ENCODE results near the gene TRAPPC14.
"Not testable (repeated sequence)": the region's sequence is repeated elsewhere in the genome, so short reads cannot be mapped to it uniquely, and the experiment has no call there.

Gene TRAPPC14

GRCh38 chr7:100158229-100159098 is at the start of gene TRAPPC14:
TSS of gene TRAPPC14 (minus strand) at chr7:100158723. CDS start at chr7:100158499, 224 bp downstream.
- DNase-seq (ENCODE audit: low read depth in 3 of 3, low spot score in 1 of 3): peak; percentile 62 to 93 (median 74)

- DNase-seq (ENCODE audit: low read depth in 3 of 3, low spot score in 1 of 3): no peak
These were observed 45.9 kb upstream of the TRAPPC14 start for GRCh38 chr7:100204454-100204853.

- no peak for DNase-seq (ENCODE audit: low read depth in 3 of 3, low spot score in 1 of 3)
These were observed 42.2 kb upstream of the TRAPPC14 start for GRCh38 chr7:100200693-100201092.

- no peak for DNase-seq (ENCODE audit: low read depth in 3 of 3, low spot score in 1 of 3)
These were observed 39.7 kb upstream of the TRAPPC14 start for GRCh38 chr7:100198266-100198665.

- not testable (repeated sequence) for DNase-seq (ENCODE audit: low read depth in 3 of 3, low spot score in 1 of 3)
These were observed 37.4 kb upstream of the TRAPPC14 start for GRCh38 chr7:100195901-100196322.

GRCh38 chr7:100195222-100195621 is 36.7 kb upstream of the TRAPPC14 start:
- no peak for DNase-seq (ENCODE audit: low read depth in 3 of 3, low spot score in 1 of 3)

- no peak for DNase-seq (ENCODE audit: low read depth in 3 of 3, low spot score in 1 of 3)
These were observed 34.4 kb upstream of the TRAPPC14 start for GRCh38 chr7:100192969-100193368.

GRCh38 chr7:100192281-100192862 is 33.8 kb upstream of the TRAPPC14 start:
- not testable (repeated sequence) for DNase-seq (ENCODE audit: low read depth in 3 of 3, low spot score in 1 of 3)

- no peak for DNase-seq (ENCODE audit: low read depth in 3 of 3, low spot score in 1 of 3)
These were observed 33.3 kb upstream of the TRAPPC14 start for GRCh38 chr7:100191775-100192174.

GRCh38 chr7:100190048-100190711 is 31.7 kb upstream of the TRAPPC14 start:
- DNase-seq (ENCODE audit: low read depth in 3 of 3, low spot score in 1 of 3): no peak

- no peak for DNase-seq (ENCODE audit: low read depth in 3 of 3, low spot score in 1 of 3)
These were observed 30.5 kb upstream of the TRAPPC14 start for GRCh38 chr7:100189061-100189460.

GRCh38 chr7:100185726-100186125 is 27.2 kb upstream of the TRAPPC14 start:
- no peak for DNase-seq (ENCODE audit: low read depth in 3 of 3, low spot score in 1 of 3)

GRCh38 chr7:100183090-100183489 is 24.6 kb upstream of the TRAPPC14 start:
- DNase-seq (ENCODE audit: low read depth in 3 of 3, low spot score in 1 of 3): not testable (repeated sequence)

GRCh38 chr7:100182616-100183015 is 24.1 kb upstream of the TRAPPC14 start:
- DNase-seq (ENCODE audit: low read depth in 3 of 3, low spot score in 1 of 3): not testable (repeated sequence)

- DNase-seq (ENCODE audit: low read depth in 3 of 3, low spot score in 1 of 3): not testable (repeated sequence)
These were observed 21.6 kb upstream of the TRAPPC14 start for GRCh38 chr7:100180084-100180483.

GRCh38 chr7:100177045-100178001 is 18.8 kb upstream of the TRAPPC14 start, which contains the start of the genes GPC2 and STAG3:
TSS of gene GPC2 (minus strand) at chr7:100177381. CDS start at chr7:100177199, 182 bp downstream.
TSS of gene STAG3 (plus strand) at chr7:100177918. CDS start at chr7:100180557, 2,639 bp downstream.
- peak; percentile 94 to 97 (median 95) for DNase-seq (ENCODE audit: low read depth in 3 of 3, low spot score in 1 of 3)

- no peak for DNase-seq (ENCODE audit: low read depth in 3 of 3, low spot score in 1 of 3)
These were observed 17.8 kb upstream of the TRAPPC14 start for GRCh38 chr7:100176096-100177044.

GRCh38 chr7:100175296-100175935 is 16.9 kb upstream of the TRAPPC14 start:
- no peak for DNase-seq (ENCODE audit: low read depth in 3 of 3, low spot score in 1 of 3)

GRCh38 chr7:100174582-100174981 is 16.1 kb upstream of the TRAPPC14 start:
- DNase-seq (ENCODE audit: low read depth in 3 of 3, low spot score in 1 of 3): no peak

All from stimulated activated CD4-positive, alpha-beta T cell treated with anti-CD3 and anti-CD28 coated beads, TNF-alpha, amount 100 ng/mL, for 1 hour (primary cell).